H1 (cell line): ENCODE results near the gene CYP27B1. TPM values are rescaled to one million over a fixed set of nuclear protein-coding genes. Genes with fewer than 3 reads are reported as not detected.

Experiments used
- BACH1 ChIP-seq: IDR thresholded peaks from 2 replicates; pipeline ENCODE4 v1.6.1; 2012; ENCODE audit warnings: low read length, improper control_type of control experiment
- BCL11A ChIP-seq, 2 experiments: IDR thresholded peaks; one replicate each; pipeline ENCODE4 v1.6.1; 2011; ENCODE audit warnings: low read depth in 2 of 2, low read length in 2 of 2, mild to moderate bottlenecking in 2 of 2
- BRCA1 ChIP-seq: IDR thresholded peaks from 2 replicates; pipeline ENCODE4 v1.6.1; 2012; ENCODE audit warnings: low read depth, low read length, improper control_type of control experiment
- CEBPB ChIP-seq: IDR thresholded peaks from 2 replicates; pipeline ENCODE4 v1.6.1; 2012; ENCODE audit warnings: low read depth, low read length
- CTBP2 ChIP-seq: IDR thresholded peaks from 2 replicates; pipeline ENCODE4 v1.7.0; 2011; ENCODE audit warnings: borderline replicate concordance, mild to moderate bottlenecking, moderate library complexity, mixed read lengths, low read length; ENCODE audit not compliant: insufficient read depth, insufficient read length
- FOSL1 ChIP-seq: IDR thresholded peaks from 2 replicates; pipeline ENCODE4 v1.6.1; 2011; ENCODE audit warnings: mild to moderate bottlenecking, low read depth, low read length, moderate library complexity; ENCODE audit not compliant: insufficient read depth
- GABPA ChIP-seq: IDR thresholded peaks from 2 replicates; pipeline ENCODE4 v1.6.1; 2011; ENCODE audit warnings: mild to moderate bottlenecking, low read length, moderate library complexity, borderline replicate concordance; ENCODE audit not compliant: insufficient read depth
- JUND ChIP-seq: IDR thresholded peaks from 2 replicates; pipeline ENCODE4 v1.6.1; 2011; ENCODE audit warnings: mild to moderate bottlenecking, improper control_type of control experiment, low read length
- MAFK ChIP-seq: IDR thresholded peaks from 2 replicates; pipeline ENCODE4 v1.6.1; 2012; ENCODE audit warnings: low read depth, mild to moderate bottlenecking, improper control_type of control experiment, low read length
- PHF8 ChIP-seq: fragments of 200-600 bp; sonication (generic); conservative IDR thresholded peaks from 2 replicates; pipeline ENCODE4 v1.7.1; 2012; ENCODE audit warnings: low read depth, mild to moderate bottlenecking, inconsistent platforms, low read length, moderate library complexity
- POLR2AphosphoS5 ChIP-seq: IDR thresholded peaks from 2 replicates; pipeline ENCODE4 v1.6.1; 2011; ENCODE audit warnings: low read depth, low read length
- RAD21 ChIP-seq, 2 experiments: IDR thresholded peaks in 1 of 2; conservative IDR thresholded peaks in 1 of 2; 2 replicates each; pipeline ENCODE4 v1.6.1; 2011; ENCODE audit warnings: low read depth in 2 of 2, low read length in 2 of 2, improper control_type of control experiment in 1 of 2, inconsistent platforms in 1 of 2, mild to moderate bottlenecking in 1 of 2, moderate library complexity in 1 of 2
- RFX5 ChIP-seq: IDR thresholded peaks from 2 replicates; pipeline ENCODE4 v1.6.1; 2011; ENCODE audit warnings: low read depth, low read length, improper control_type of control experiment, borderline replicate concordance
- RNF2 ChIP-seq: fragments of 200-900, 300-1000 bp; sonication (generic); IDR thresholded peaks from 2 replicates; pipeline ENCODE4 v1.7.1; 2016; ENCODE audit warnings: borderline replicate concordance, low read depth, mild to moderate bottlenecking, antibody characterized with exemption, low read length; ENCODE audit not compliant: poor library complexity, severe bottlenecking; ENCODE audit errors: missing control alignments
- RXRA ChIP-seq: IDR thresholded peaks from 2 replicates; pipeline ENCODE4 v1.6.1; 2011; ENCODE audit warnings: low read depth, mild to moderate bottlenecking, low read length, moderate library complexity; ENCODE audit not compliant: insufficient read depth
- SAP30 ChIP-seq: fragments of 300-600 bp; sonication (generic); IDR thresholded peaks from 2 replicates; pipeline ENCODE4 v1.7.1; 2012; ENCODE audit warnings: low read length, moderate library complexity, mild to moderate bottlenecking, inconsistent platforms; ENCODE audit not compliant: insufficient read depth, insufficient replicate concordance
- SP4 ChIP-seq: IDR thresholded peaks from 2 replicates; pipeline ENCODE4 v1.6.1; 2012; ENCODE audit warnings: low read length, inconsistent platforms
- SRF ChIP-seq: IDR thresholded peaks from 2 replicates; pipeline ENCODE4 v1.6.1; 2011; ENCODE audit warnings: mild to moderate bottlenecking, low read depth, low read length, moderate library complexity
- TAF1 ChIP-seq: IDR thresholded peaks from 2 replicates; pipeline ENCODE4 v1.6.1; 2011; ENCODE audit warnings: mild to moderate bottlenecking, low read depth, low read length
- TBP ChIP-seq: IDR thresholded peaks from 2 replicates; pipeline ENCODE4 v1.6.1; 2011; ENCODE audit warnings: low read depth, low read length, improper control_type of control experiment
- ZNF274 ChIP-seq: IDR thresholded peaks from 2 replicates; pipeline ENCODE4 v1.7.0; 2012; ENCODE audit warnings: low read length, borderline replicate concordance; ENCODE audit errors: extremely low read depth
- polyA plus RNA-seq, 7 experiments: library from polyadenylated mRNA; depleted of rRNA in 3 of 7; stranded (reverse) in 5 of 7; unstranded in 2 of 7; fragments of >200 nt in 5 of 7; fragments of 200-250 nt in 2 of 7; gene quantifications; 1 replicate in 5 of 7; 2 replicates in 1 of 7; 4 replicates in 1 of 7; pipeline versions ENCODE4 v1.2.1 to v1.2.3, GENCODE V29; 2011 to 2013; ENCODE audit warnings: missing spikeins in 2 of 7, mixed read lengths in 2 of 7
- total RNA-seq: library from RNA; stranded (reverse); fragmentation: NEBNext Ultra II Directional; extraction: Animal tissue kit (Norgen Biotek cat#: 25700); gene quantifications from 2 replicates; pipeline ENCODE4 v1.2.1, GENCODE V29; 2021
- TF ChIP-seq, protein P1 (sequence below): IDR thresholded peaks from 2 replicates; pipeline ENCODE4 v1.6.1; 2012; ENCODE audit warnings: low read length, inconsistent platforms

Gene CYP27B1
- total and polyA plus RNA-seq, 2 of the 8 experiments (the other 6 are each of a cell fraction or from before 2014, with no cell fraction given): 2.9 to 3.3 TPM

DNA sequence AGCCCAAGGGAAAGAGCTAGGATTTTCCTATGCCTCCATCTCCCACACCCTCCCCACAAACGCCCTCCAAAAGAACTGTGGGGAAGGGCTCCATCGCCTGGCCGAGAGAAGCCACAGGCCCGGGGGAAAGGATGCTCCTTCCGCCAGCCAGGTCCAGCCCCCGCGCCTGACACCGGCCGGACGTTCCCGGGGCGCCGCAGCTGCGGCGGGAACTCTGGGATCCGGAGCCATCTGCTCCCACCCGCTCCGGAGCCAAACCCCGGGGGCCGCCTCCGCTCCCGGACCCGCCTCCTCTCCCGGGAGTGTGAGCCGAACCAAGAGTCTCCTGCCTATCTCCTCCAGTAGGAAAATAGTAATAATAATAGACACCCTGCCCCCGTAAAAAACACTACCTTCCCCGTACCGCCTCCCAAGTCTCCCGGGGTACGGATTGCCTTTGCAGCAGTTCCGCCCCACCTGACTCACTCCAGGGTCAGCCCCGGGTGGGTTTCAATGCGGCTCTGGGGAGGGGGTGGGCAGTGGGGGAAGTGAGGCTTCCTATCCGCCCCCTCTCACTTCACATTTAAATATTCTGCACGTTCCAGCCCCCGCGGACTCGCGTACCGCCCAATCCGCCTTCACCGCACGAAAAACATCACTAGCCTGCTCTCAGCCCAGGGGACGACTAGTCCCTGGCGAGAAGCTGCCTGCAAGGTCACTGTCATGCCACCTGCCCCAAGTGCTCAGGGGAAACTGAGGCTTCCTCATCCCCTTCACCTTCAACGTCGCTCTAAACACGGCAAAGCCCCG is 30.7 kb downstream of the CYP27B1 start (continued):
- TF ChIP-seq RAD21 (IDR thresholded peaks at IDR 0.05 in 1 of 2, conservative IDR thresholded peaks at IDR 0.05 in 1 of 2; ENCODE audit: low read depth in 2 of 2, low read length in 2 of 2) (peak; percentile 73 to 77), SP4 (no peak), ZNF274 (no peak), RFX5 (no peak), PHF8 (no peak), TAF1 (no peak), BACH1 (no peak), SRF (no peak), BCL11A (IDR thresholded peaks at IDR 0.05; ENCODE audit: low read depth in 2 of 2, low read length in 2 of 2) (no peak), CEBPB (no peak), CTBP2 (peak; percentile 87), MAFK (no peak), JUND (no peak), SAP30 (no peak), RXRA (no peak), RNF2 (no peak), FOSL1 (no peak), GABPA (peak; percentile 23; the same call in 1 of the 2 replicates), POLR2AphosphoS5 (no peak), TBP (peak; percentile 34; the same call in 1 of the 2 replicates), BRCA1 (no peak)
- TF ChIP-seq, protein P1, sequence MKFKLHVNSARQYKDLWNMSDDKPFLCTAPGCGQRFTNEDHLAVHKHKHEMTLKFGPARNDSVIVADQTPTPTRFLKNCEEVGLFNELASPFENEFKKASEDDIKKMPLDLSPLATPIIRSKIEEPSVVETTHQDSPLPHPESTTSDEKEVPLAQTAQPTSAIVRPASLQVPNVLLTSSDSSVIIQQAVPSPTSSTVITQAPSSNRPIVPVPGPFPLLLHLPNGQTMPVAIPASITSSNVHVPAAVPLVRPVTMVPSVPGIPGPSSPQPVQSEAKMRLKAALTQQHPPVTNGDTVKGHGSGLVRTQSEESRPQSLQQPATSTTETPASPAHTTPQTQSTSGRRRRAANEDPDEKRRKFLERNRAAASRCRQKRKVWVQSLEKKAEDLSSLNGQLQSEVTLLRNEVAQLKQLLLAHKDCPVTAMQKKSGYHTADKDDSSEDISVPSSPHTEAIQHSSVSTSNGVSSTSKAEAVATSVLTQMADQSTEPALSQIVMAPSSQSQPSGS: no peak
